Stimulated activated naive CD8-positive, alpha-beta T cell treated with anti-CD3 and anti-CD28 coated beads, Interleukin-15, Interleukin-2, amounts not matched to agents 100 U/mL and 50 U/mL, for 24 hours (primary cell): ENCODE measurements around the gene KCNH4.

Experiments
- ATAC-seq: fragments of 150-1000 bp; cut with Tn5 transposase; one replicate; pipeline ENCODE4 v1.10.0; 2021
- DNase-seq: peaks from one replicate; pipeline ENCODE4 v3.0.0; 2021

Gene KCNH4

GRCh38 chr17:42135664-42136653 lies 45.0 kb downstream of the KCNH4 start:
- DNase-seq, result no peak

GRCh38 chr17:42135151-42135550 lies 45.8 kb downstream of the KCNH4 start:
- DNase-seq (no peak), ATAC-seq (no peak)

More at GRCh38 chr17:42135664-42136653, 45.0 kb downstream of the KCNH4 start:
- ATAC-seq, result no peak

- ATAC-seq, result peak; percentile 44
- DNase-seq, result peak; percentile 39
Observed at GRCh38 chr17:42133461-42134041, 47.4 kb downstream of the KCNH4 start.

- DNase-seq, result peak; percentile 49
- peak; percentile 84 for ATAC-seq
Observed at GRCh38 chr17:42132941-42133340, 48.0 kb downstream of the KCNH4 start.

- DNase-seq (no peak), ATAC-seq (no peak)
Observed at GRCh38 chr17:42131981-42132432, 48.9 kb downstream of the KCNH4 start.

- DNase-seq, result no peak
- no peak for ATAC-seq
Observed at GRCh38 chr17:42131232-42131631, 49.7 kb downstream of the KCNH4 start.

GRCh38 chr17:42130310-42130936 lies 50.5 kb downstream of the KCNH4 start:
- DNase-seq, result no peak

GRCh38 chr17:42129109-42129837 lies 51.7 kb downstream of the KCNH4 start:
- DNase-seq (no peak), ATAC-seq (no peak)

More at GRCh38 chr17:42130310-42130936, 50.5 kb downstream of the KCNH4 start:
- no peak for ATAC-seq

- ATAC-seq (no peak), DNase-seq (no peak)
Observed at GRCh38 chr17:42127414-42127813, 53.5 kb downstream of the KCNH4 start.

GRCh38 chr17:42126836-42127235 lies 54.1 kb downstream of the KCNH4 start:
- ATAC-seq, result no peak

GRCh38 chr17:42125565-42125964 lies 55.4 kb downstream of the KCNH4 start:
- DNase-seq, result no peak
- no peak for ATAC-seq

More at GRCh38 chr17:42126836-42127235, 54.1 kb downstream of the KCNH4 start:
- no peak for DNase-seq

GRCh38 chr17:42124256-42124655 lies 56.7 kb downstream of the KCNH4 start:
- DNase-seq (no peak), ATAC-seq (no peak)

- no peak for ATAC-seq
- no peak for DNase-seq
Observed at GRCh38 chr17:42122371-42123303, 58.3 kb downstream of the KCNH4 start, which contains the start of gene HSPB9. TSS of gene HSPB9 (plus strand) at chr17:42122804. CDS start at chr17:42122851, 47 bp downstream.

GRCh38 chr17:42120770-42121769 lies 59.9 kb downstream of the KCNH4 start, which contains the start of gene KAT2A:
TSS of gene KAT2A (minus strand) at chr17:42121367. CDS start at chr17:42121304, 63 bp downstream.
- ATAC-seq (peak; percentile 92), DNase-seq (peak; percentile 85)

- ATAC-seq (no peak), DNase-seq (no peak)
Observed at GRCh38 chr17:42120161-42120769, 60.7 kb downstream of the KCNH4 start.

- no peak for ATAC-seq
Observed at GRCh38 chr17:42119301-42119700, 61.6 kb downstream of the KCNH4 start.

GRCh38 chr17:42118545-42118944 lies 62.4 kb downstream of the KCNH4 start:
- peak; percentile 62 for DNase-seq

More at GRCh38 chr17:42119301-42119700, 61.6 kb downstream of the KCNH4 start:
- DNase-seq, result no peak

GRCh38 chr17:42118126-42118510 lies 62.8 kb downstream of the KCNH4 start:
- ATAC-seq (no peak), DNase-seq (no peak)

More at GRCh38 chr17:42118545-42118944, 62.4 kb downstream of the KCNH4 start:
- peak; percentile 7 for ATAC-seq
